ENCODE measurements around the gene ARHGAP18. TPM values are rescaled to one million over a fixed set of nuclear protein-coding genes. Genes with fewer than 3 reads are reported as not detected.

ARHGAP18 gene
- total RNA-seq, 6 experiments from 2014 or later, result 2.2 to 8.0 (median 2.9) TPM

DNA sequence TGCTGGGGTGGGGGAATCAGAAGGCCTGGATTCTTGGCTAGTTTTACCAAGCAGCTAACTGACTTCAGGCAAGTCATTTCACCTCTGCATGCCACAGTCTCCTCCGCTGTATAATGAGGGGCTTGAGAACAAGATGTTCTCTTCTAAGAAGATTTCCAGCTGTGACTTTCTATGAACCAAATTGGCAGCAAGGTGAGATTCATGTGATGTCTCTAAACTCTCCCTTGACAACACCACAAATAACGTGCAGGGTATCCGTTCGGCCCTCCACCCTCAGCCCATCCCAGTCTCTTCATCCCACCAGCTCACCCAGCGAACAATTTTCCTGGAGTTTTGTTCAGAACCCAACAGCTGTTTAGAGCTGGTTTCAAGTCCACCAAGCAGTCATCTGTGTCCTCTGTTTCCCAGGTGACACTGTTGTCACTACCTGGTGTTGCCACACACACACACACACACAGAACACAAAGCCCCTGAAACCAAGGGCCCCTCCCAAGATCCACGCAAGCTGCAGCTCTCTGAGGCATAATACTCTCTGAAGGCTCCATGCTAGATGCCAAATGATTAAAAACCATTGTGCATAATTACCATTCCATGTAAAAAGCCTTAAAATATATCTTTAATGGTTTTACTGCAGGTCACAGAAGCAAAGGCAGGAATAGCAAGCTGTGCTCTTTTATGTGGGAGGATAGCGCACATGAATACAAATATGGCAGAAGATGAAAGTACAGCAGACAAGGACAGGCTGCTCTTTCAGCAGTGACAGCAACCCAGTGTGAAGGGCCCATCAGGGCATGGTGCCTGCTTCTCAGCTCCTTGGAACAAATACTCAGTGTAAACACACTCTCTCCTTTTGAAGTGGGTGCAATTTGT, 48.2 kb downstream of the ARHGAP18 start:
- no peak for DNase-seq
- TF ChIP-seq POLR2A (IDR thresholded peaks at IDR 0.05), result no peak
- TF ChIP-seq, protein P1, sequence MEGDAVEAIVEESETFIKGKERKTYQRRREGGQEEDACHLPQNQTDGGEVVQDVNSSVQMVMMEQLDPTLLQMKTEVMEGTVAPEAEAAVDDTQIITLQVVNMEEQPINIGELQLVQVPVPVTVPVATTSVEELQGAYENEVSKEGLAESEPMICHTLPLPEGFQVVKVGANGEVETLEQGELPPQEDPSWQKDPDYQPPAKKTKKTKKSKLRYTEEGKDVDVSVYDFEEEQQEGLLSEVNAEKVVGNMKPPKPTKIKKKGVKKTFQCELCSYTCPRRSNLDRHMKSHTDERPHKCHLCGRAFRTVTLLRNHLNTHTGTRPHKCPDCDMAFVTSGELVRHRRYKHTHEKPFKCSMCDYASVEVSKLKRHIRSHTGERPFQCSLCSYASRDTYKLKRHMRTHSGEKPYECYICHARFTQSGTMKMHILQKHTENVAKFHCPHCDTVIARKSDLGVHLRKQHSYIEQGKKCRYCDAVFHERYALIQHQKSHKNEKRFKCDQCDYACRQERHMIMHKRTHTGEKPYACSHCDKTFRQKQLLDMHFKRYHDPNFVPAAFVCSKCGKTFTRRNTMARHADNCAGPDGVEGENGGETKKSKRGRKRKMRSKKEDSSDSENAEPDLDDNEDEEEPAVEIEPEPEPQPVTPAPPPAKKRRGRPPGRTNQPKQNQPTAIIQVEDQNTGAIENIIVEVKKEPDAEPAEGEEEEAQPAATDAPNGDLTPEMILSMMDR (IDR thresholded peaks at IDR 0.05), result no peak
- Histone ChIP-seq H3K4me3 (no peak overlapping the region), H3K27ac (no peak overlapping the region), H3K27me3 (no peaks in the 10 kb centered on the region), H3K4me1 (peaks cover 0 to 14% (median 0%) of the 10 kb centered on the region in 4 donors), H3K36me3 (no peaks in the 10 kb centered on the region), H3K9me3 (no peaks in the 10 kb centered on the region)
- no peak for ATAC-seq
- WGBS (ENCODE audit: insufficient coverage, low coverage, low lambda C conversion rate, missing lambda C conversion rate), result 100% methylated on average over 3 of the region's 7 CpGs
- intact Hi-C loops (cut with DNase I), result no loop called here

DNA sequence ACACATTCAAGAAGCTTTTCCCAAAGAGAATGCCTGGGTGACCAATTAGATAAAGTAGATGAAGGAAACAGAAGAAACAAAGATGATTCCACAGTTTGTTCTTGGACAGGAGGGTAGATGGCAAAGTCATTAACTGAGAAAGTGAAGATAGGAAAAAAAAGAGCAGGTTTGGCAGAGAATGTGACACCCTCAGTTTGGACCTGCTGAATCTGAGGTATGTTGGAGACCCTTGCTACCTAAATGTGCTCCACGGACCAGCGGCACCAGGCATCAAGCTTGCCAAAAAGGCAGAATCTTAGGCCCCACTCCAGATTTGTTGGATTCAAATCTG, 49.7 kb downstream of the ARHGAP18 start:
- DNase-seq (no peak), ATAC-seq (peak in 3 of 4 donors; percentile 8 to 37 (median 10))
- Histone ChIP-seq H3K27ac (peak overlapping the region in 2 of 3 donors; percentile 27 to 32), H3K36me3 (no peaks in the 10 kb centered on the region), H3K4me1 (peaks cover 0 to 4% (median 0%) of the 10 kb centered on the region in 4 donors), H3K4me3 (peak overlapping the region; percentile 19 to 45 (median 27)), H3K27me3 (no peaks in the 10 kb centered on the region), H3K9me3 (no peaks in the 10 kb centered on the region)
- 20% methylated on average over 1 of the region's 2 CpGs for WGBS (ENCODE audit: insufficient coverage, low coverage, low lambda C conversion rate, missing lambda C conversion rate)
- intact Hi-C loops (cut with DNase I), result no loop called here
- TF ChIP-seq, protein P1 (IDR thresholded peaks at IDR 0.05), result no peak
- TF ChIP-seq POLR2A (IDR thresholded peaks at IDR 0.05), result no peak

DNA sequence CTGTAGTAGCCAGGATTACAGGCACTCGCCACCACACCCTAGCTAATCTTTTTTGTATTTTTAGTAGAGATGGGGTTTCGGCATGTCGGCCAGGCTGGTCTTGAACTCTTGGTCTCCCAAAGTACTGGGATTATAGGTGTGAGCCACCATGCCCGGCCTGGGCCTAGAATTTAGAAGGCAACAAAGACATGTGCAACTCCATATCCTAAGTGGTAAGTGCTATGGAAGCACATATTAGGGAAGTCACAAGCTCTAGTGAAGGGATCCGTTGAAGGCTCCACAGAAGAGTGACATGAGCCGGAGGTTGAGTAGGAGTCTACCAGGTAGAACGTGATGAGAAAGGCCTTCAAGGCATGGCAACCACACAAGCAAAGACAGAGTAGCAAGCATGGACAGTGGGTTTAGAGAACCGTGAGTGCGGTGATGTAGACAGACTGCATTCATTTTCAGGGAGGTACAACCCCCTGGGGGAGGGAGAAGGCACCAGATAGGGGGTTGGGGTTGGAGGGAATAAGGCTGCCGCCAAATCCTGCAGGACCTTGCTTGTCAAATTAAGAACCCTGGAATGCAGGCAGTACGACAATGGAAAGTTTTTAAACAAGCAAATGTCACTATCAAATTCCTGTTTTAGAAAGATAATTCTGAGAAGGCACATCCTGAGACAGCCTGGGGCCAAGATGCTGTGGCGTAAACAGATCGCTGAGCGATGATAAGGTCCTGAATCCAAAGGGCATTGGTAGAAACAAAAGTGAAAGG, 50.2 kb downstream of the ARHGAP18 start:
- Histone ChIP-seq H3K4me1 (no peaks in the 10 kb centered on the region), H3K9me3 (no peaks in the 10 kb centered on the region), H3K27me3 (no peaks in the 10 kb centered on the region), H3K27ac (peak overlapping the region in 2 of 3 donors; percentile 27 to 32), H3K36me3 (no peaks in the 10 kb centered on the region), H3K4me3 (peak overlapping the region; percentile 19 to 45 (median 27))
- 46% methylated on average over 8 of the region's 14 CpGs for WGBS (ENCODE audit: insufficient coverage, low coverage, low lambda C conversion rate, missing lambda C conversion rate)
- DNase-seq, result no peak
- no peak for TF ChIP-seq POLR2A (IDR thresholded peaks at IDR 0.05)
- TF ChIP-seq, protein P1 (IDR thresholded peaks at IDR 0.05), result no peak
- intact Hi-C loops (cut with DNase I), result no loop called here
- peak; percentile 82 to 92 (median 88) for ATAC-seq

DNA sequence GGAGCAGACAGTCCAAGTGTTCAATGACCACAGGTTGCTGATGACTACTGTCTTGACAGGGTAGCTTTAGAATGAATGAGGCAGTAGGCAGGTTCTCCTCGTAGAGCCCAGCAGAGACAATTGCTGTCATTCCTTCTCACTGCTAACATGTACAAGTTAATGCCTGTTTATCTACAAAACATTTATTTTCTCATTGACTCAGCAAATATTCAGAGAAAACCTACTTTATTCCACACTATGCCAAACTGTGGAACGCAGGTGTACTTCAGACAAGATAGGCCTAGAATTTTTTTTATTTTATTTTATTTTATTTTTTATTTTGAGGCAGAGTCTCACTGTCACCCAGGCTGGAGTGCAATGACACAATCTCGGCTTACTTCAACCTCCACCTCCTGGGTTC, 50.8 kb downstream of the ARHGAP18 start:
- H3K27ac ChIP-seq, result no peak overlapping the region
- H3K36me3 ChIP-seq, result no peaks in the 10 kb centered on the region
- TF ChIP-seq, protein P1 (IDR thresholded peaks at IDR 0.05), result no peak
- TF ChIP-seq POLR2A (IDR thresholded peaks at IDR 0.05), result no peak
- no peak for DNase-seq
- no peaks in the 10 kb centered on the region for H3K4me1 ChIP-seq
- intact Hi-C loops (cut with DNase I), result no loop called here
- no peak for ATAC-seq
- no peaks in the 10 kb centered on the region for H3K27me3 ChIP-seq
- H3K9me3 ChIP-seq, result no peaks in the 10 kb centered on the region
- WGBS (ENCODE audit: insufficient coverage, low coverage, low lambda C conversion rate, missing lambda C conversion rate), result 85% methylated on average over 2 of the region's 3 CpGs
- no peak overlapping the region for H3K4me3 ChIP-seq
